ENCODE measurements around the gene C3.
"Not testable (repeated sequence)": the region's sequence is repeated elsewhere in the genome, so short reads cannot be mapped to it uniquely, and the experiment has no call there.

C3 gene

DNA sequence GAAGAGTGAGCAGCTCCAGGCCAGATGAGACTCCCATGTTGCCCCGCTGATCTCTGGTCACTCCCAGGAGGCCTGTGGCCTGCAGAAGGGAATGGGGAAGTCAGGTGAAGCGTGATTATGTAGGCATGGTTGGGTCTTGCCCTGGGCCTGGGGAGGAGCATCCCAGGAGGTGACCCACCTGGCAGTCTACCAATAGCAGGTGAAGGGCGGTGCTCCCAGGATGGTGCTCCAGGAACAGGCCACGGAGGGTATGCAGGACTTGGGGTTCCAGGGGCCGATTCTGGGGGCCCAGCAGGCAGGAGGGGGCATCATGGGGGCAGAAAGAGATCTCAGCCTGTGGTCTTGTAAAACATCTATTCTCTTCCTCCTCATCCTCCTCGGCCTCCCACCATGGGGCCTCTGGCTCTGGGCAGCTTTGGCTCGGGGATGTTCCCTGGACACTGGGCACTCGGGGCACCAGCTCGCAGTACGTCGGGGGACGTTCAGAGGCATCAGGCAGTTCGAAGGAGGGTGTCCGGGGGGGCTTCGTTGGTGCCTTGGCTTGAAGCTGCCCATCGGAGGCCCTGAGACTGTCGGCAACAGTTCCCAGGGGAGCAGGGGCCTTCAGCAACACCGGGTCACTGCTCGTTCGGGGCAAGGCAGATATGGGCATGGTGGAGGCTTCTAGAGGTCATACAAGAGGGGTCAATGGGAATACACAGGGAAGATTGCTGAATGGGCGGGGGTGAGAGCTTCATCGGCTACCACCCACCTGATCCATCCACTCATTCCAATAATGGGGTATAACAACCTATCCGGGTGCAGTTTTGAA, 34.4 kb upstream of the C3 start:
- TF ChIP-seq JUND (IDR thresholded peaks at IDR 0.05; ENCODE audit: low read depth) = no peak
- in situ Hi-C loops (cut with HindIII; ENCODE audit: low pct_unique_long_range_greater_than_20kb, low sequenced_read_pairs) = no loop called here
- DNase-seq (ENCODE audit: low read depth in 1 of 2, low spot score in 1 of 2) = no peak

DNA sequence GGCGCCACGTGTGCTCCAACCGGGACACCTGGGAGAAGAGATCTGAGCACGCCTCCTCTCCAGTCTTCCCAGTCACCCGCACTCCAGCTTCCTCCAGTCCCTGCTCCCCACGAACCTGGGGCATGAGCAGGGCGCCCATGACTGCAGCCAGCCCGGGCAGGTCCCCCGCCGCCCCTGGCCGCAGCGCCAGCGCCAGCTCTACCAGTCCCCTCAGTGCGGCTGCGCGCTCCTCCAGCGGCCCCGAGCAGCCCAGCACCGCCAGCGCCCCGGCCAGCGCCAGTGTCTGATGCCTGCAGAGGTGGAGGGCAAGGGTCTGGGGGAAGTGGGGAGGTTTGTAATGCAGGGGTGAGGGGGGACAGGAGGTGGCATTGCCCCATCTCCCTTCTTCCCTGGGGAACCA, 33.7 kb upstream of the C3 start:
- no peak for DNase-seq (ENCODE audit: low read depth in 1 of 2, low spot score in 1 of 2)
- no peak for TF ChIP-seq JUND (IDR thresholded peaks at IDR 0.05; ENCODE audit: low read depth)
- in situ Hi-C loops (cut with HindIII; ENCODE audit: low pct_unique_long_range_greater_than_20kb, low sequenced_read_pairs) = no loop called here

DNA sequence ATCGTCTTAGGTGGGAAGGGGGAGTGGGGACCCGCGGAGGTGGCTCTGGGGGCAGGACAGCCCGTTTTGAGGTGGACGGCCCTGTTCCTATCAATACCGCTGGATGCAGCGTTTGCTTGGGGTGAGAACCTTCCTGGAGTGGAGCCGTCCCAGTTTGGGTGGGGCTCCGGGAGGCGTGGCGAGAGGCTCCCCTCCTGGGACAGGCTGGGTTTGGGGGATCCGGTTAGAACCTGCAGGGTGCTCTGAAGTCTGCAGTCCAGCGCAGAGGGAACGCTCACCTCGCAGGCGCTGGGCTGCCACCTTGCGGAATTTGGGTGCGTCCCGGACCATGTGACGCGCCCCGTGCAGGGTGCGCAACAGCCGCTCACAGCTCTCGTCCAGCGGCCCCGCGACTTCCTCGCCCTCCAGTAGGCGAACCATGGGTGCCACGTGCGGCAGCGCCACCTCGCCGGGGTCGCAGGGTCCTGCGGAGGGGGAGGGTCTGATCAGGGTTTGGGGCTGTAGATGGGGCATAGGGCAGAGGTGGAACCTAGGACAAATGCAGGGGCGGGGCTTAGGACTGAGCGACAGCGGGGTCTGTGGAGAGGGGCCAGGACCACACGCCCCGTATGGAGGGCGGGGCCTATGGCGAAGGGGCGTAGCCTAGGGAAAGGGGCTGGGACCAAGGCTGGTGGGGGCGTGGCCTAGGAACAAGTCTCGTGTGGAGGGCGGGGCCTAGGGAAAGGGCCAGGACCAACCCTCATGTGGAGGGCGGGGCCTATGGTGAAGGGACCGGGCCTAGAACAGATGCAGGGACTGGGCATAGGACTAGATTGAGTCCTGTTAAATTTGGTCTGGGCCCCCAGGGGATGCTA, 33.0 kb upstream of the C3 start:
- in situ Hi-C loops (cut with HindIII; ENCODE audit: low pct_unique_long_range_greater_than_20kb, low sequenced_read_pairs) = no loop called here
- DNase-seq (ENCODE audit: low read depth in 1 of 2, low spot score in 1 of 2) = peak; percentile 62 to 72
- no peak for TF ChIP-seq JUND (IDR thresholded peaks at IDR 0.05; ENCODE audit: low read depth)

DNA sequence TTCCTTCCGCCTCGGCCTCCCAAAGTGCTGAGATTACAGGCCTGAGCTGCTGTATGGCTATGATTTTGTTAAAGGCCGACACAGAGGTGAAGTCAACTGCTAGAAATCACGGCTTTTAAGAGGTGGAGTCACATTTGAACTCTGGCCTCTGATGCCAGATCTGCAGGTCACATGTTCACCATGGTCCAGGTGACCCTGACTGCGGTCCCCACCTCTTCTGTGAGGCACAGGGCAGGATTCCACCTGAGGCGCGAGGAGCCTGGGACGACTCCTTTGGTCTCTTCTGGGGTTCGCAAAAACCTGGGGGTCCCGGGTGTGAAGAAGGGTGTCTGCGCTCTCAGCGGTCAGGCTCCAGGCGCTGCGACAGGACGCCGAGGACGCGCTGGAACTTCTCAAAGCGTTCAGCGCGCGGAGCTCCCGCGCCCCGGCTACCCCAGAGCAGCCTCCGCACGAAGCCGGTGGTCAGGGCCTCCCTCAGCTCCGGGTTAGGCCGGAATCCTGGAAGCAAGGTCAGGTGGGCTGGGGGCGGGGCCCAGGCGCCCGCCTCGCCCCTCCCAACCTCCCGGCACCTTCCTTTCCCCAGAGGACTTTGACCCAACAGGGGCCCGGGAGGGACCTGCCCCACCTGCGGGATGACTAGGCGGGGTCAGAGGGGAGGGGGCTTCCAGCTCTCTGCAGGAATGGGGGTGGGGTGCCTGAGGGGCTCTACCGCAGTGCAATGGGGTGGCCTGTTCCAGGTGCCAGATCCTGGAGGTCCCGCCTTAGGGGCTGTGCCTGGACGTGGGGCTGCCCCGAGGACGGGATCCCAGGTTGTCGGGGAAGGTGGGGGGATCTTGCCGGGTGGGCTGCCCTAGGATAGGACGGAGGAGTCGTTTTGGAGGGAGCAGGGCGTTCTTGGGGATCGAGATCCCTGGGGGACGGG, 32.1 kb upstream of the C3 start:
- TF ChIP-seq JUND (IDR thresholded peaks at IDR 0.05; ENCODE audit: low read depth) = no peak
- DNase-seq (ENCODE audit: low read depth in 1 of 2, low spot score in 1 of 2) = no peak
- in situ Hi-C loops (cut with HindIII; ENCODE audit: low pct_unique_long_range_greater_than_20kb, low sequenced_read_pairs) = no loop called here

DNA sequence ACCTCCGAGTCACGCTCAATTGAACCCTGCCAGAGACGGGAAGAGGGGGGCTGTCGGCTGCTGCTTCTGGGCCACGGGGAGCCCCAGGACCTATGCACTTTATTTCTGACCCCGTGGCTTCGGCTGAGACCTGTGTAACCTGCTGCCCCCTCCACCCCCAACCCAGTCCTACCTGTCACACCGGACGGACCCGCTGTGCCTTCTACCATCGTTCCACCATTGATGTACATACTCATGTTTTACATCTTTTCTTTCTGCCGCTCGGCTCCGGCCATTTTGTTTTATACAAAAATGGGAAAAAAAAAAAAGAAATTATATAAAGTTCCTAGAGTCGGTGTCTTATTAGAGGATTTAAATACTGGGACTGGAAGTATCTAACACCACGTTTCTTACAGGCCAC, 30.7 kb upstream of the C3 start:
- in situ Hi-C loops (cut with HindIII; ENCODE audit: low pct_unique_long_range_greater_than_20kb, low sequenced_read_pairs) = no loop called here
- TF ChIP-seq JUND (IDR thresholded peaks at IDR 0.05; ENCODE audit: low read depth) = no peak
- DNase-seq (ENCODE audit: low read depth in 1 of 2, low spot score in 1 of 2) = no peak

DNA sequence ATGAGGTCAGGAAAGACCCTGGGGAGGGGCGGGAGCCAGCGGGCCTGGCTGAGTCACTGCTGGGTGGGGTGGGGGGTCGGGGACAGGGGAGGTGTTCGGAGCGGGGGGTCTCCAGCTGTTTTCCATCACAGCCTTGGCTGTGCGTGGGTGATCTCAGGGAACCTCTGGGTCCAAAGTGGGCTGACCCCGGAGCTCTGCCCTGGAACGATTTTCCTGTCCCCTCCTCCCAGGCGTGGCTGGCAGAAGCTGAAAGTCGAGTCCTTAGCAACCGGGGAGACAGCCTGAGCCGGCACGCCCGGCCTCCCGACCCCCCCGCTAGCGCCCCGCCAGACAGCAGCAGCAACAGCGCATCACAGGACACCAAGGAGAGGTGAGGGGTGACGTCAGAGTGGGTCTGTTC, 29.6 kb upstream of the C3 start:
- in situ Hi-C loops (cut with HindIII; ENCODE audit: low pct_unique_long_range_greater_than_20kb, low sequenced_read_pairs) = no loop called here
- DNase-seq (ENCODE audit: low read depth in 1 of 2, low spot score in 1 of 2) = no peak

DNA sequence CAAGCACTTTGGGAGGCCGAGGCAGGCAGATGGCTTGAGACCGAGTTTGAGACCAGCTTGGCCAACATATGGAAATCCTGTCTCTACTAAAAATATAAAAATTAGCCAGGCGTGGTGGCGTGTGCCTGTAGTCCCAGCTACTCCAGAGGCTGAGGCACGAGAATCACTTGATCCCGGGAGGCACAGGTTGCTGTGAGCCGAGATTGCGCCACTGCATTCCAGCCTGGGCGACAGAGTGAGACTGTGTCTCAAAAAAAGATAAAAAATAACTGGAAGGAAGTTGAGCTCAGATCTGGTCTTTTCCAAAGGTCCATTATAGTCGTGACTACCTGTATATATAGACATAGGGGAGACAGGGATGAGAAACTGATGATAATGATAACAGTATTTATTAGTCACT, 28.1 kb upstream of the C3 start:
- DNase-seq (ENCODE audit: low read depth in 1 of 2, low spot score in 1 of 2); in situ Hi-C loops (cut with HindIII; ENCODE audit: low pct_unique_long_range_greater_than_20kb, low sequenced_read_pairs): not testable (repeated sequence)

More for the DNA sequence above, 29.6 kb upstream of the C3 start:
- TF ChIP-seq JUND (IDR thresholded peaks at IDR 0.05; ENCODE audit: low read depth) = no peak

DNA sequence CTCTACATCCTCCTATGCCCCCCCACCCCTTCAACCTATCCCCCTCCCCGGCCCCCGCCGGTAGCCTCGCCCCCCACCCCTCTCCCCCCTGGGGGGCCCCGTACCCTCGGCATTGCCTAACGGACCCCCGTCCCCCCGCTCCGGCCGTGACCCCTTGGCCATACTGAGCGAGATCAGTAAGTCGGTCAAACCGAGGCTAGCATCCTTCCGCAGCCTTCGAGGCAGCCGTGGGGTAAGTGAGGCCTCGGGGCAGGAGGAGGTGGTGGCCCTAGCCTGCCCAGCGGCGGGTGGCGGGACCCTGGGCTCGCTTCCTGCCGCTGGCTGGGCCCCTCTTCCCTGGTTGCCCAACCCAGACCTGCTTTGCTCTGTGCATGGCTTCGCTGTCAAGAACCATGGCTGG, 25.5 kb upstream of the C3 start:
- DNase-seq (ENCODE audit: low read depth in 1 of 2, low spot score in 1 of 2) = no peak
- in situ Hi-C loops (cut with HindIII; ENCODE audit: low pct_unique_long_range_greater_than_20kb, low sequenced_read_pairs) = no loop called here
- TF ChIP-seq JUND (IDR thresholded peaks at IDR 0.05; ENCODE audit: low read depth) = no peak

DNA sequence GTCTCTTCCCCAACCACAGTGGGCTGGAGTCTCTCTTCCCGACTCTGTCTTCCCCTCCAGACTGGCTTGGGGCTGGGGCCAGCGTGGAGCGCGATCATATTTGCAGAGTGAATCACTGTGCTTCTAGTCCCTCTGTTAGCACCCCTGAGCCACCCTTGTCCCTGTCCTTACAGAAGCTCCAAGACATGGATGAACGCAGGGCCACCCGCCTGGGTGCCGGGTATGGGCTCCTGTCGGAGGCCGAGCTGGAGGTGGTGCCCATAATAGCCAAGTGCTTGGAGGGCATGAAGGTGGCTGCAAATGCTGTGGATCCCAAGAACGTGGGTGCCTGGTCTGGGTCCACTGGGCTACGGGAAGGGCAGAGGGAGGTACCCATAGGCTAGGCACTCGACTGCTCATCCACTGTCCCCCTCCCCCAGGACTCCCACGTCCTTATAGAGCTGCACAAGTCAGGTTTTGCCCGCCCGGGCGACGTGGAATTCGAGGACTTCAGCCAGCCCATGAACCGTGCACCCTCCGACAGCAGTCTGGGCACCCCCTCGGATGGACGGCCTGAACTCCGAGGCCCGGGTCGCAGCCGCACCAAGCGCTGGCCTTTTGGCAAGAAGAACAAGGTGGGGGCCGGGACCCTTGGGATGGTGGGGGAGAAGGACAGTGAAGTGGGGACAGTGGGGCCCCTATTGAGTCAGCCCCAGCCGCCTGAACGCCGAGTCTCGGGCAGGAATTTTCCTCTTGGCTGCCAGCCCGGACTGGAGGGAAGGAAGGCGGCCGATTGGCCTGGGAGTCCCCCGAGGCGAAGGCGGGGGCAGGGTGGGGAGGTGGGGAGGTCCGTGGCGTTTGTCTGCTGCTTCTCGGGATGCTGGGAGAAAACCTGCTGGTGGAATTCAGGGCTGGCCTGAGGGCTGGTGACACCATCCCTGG, 24.2 kb upstream of the C3 start:
- TF ChIP-seq JUND (IDR thresholded peaks at IDR 0.05; ENCODE audit: low read depth) = 0 out of 2 replicates have a peak, but pooled peaks have one; percentile 29
- peak in 1 of 2 experiments; percentile 86 for DNase-seq (ENCODE audit: low read depth in 1 of 2, low spot score in 1 of 2)
- in situ Hi-C loops (cut with HindIII; ENCODE audit: low pct_unique_long_range_greater_than_20kb, low sequenced_read_pairs) = no loop called here

DNA sequence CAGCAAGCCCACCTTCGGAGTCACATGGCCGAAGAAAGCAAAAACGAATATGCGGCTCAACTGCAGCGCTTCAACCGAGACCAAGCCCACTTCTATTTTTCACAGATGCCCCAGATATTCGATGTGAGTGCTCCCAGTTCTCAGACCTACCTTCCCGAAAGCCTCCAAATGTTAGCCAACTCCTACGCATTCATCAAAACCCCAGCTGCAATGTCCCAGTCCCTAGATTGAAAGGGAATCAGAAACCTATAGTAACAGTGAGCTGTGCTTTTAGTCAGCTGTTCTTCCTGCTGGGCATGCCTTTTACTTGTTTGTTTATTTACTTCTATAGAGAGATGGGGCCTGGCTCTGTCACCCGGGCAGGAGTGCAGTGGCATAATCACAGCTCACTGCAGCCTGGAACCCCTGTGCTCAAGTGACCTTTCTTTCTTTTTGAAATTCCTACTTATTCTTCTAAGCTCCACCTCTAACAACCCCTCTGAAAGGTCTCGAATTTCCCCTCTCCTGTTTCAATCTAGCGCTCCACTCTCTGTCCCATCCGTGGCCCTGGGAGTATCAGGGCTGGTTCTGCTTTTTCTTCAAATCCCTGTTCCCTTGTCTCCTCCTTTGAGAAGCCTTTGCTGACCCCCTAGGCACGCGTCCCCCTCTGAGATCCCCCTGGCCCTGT, 23.4 kb upstream of the C3 start:
- DNase-seq (ENCODE audit: low read depth in 1 of 2, low spot score in 1 of 2) = no peak
- in situ Hi-C loops (cut with HindIII; ENCODE audit: low pct_unique_long_range_greater_than_20kb, low sequenced_read_pairs) = no loop called here
- TF ChIP-seq JUND (IDR thresholded peaks at IDR 0.05; ENCODE audit: low read depth) = no peak

DNA sequence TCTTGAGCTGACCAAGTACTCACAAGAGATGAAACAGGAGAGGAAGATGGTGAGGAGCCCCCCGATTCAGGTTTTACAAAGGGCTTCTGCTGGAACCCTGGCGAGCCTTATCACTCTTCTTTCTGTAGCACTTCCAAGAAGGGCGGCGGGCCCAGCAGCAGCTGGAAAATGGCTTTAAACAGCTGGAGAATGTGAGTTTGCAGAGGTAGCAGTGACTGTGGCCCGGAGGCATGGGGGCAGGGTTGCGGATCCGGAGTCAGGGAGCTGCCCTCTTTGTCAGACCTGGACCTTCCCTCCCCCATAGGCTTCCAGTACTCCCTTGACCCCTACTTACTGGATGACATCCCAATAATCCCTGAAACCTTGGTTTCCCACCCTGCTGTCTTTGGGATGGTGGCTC, 22.6 kb upstream of the C3 start:
- TF ChIP-seq JUND (IDR thresholded peaks at IDR 0.05; ENCODE audit: low read depth) = no peak
- DNase-seq (ENCODE audit: low read depth in 1 of 2, low spot score in 1 of 2) = no peak
- in situ Hi-C loops (cut with HindIII; ENCODE audit: low pct_unique_long_range_greater_than_20kb, low sequenced_read_pairs) = no loop called here

Measured in T47D (cell line).